GM13976 (cell line): ENCODE measurements around the gene DRC3.

Source experiments
- DNase-seq: peaks from one replicate; pipeline ENCODE4 v3.0.0; 2012; ENCODE audit warnings: low spot score
- CTCF ChIP-seq: IDR thresholded peaks from 2 replicates; pipeline ENCODE4 v1.5.1; 2012; ENCODE audit warnings: borderline replicate concordance, mild to moderate bottlenecking; ENCODE audit not compliant: insufficient read depth; ENCODE audit errors: extremely low read depth, missing control alignments, control extremely low read depth
- in situ Hi-C: fragments of 300-500 bp; cut with MboI; formaldehyde crosslinking; loops from one replicate; pipeline ENCODE4 v1.12.0; 2022; ENCODE audit warnings: low sequenced_read_pairs, mixed read lengths, inconsistent platforms; ENCODE audit not compliant: unreplicated experiment

The DRC3 gene

GRCh38 chr17:17928398-17929287, 44.0 kb upstream of the DRC3 start:
- TF ChIP-seq CTCF, result no peak
- no peak for DNase-seq
- in situ Hi-C loops, result no loop called here

GRCh38 chr17:17929655-17930380, 42.8 kb upstream of the DRC3 start:
- in situ Hi-C loops, result no loop called here
- no peak for TF ChIP-seq CTCF
- no peak for DNase-seq

GRCh38 chr17:17930674-17931073, 42.0 kb upstream of the DRC3 start:
- no peak for DNase-seq
- in situ Hi-C loops, result no loop called here
- TF ChIP-seq CTCF, result no peak

- in situ Hi-C loops, result no loop called here
- no peak for DNase-seq
Measured at GRCh38 chr17:17931159-17931558, 41.5 kb upstream of the DRC3 start.

GRCh38 chr17:17933775-17934174, 38.9 kb upstream of the DRC3 start:
- TF ChIP-seq CTCF, result no peak
- no peak for DNase-seq
- in situ Hi-C loops, result no loop called here

More at GRCh38 chr17:17931159-17931558, 41.5 kb upstream of the DRC3 start:
- no peak for TF ChIP-seq CTCF

- in situ Hi-C loops, result no loop called here
- no peak for DNase-seq
- TF ChIP-seq CTCF, result no peak
Measured at GRCh38 chr17:17934214-17934613, 38.4 kb upstream of the DRC3 start.
